Heart right ventricle (tissue), 16 donors: ENCODE results near the gene AHNAK. TPM values are rescaled to one million over a fixed set of nuclear protein-coding genes. Genes with fewer than 3 reads are reported as not detected.

Experiments
- ATAC-seq, 8 donors: fragments of 200-7000 bp; cut with Tn5 transposase; one replicate each; pipeline ENCODE4 v1.9.1; 2020; ENCODE audit warnings: mild to moderate bottlenecking in 8 of 8, moderate library complexity in 8 of 8, moderate number of reproducible peaks in 1 of 8
- DNase-seq, 2 donors: peaks; one replicate each; pipeline ENCODE4 v3.0.0-alpha.2; 2020
- H3K27ac ChIP-seq, 10 donors: fragments of 200-600 bp; sonication (generic) in 2 of 10; one replicate each; pipeline versions ENCODE4 v1.5.0 to v1.8.0; 2020 to 2022; ENCODE audit warnings: mild to moderate bottlenecking in 3 of 10
- H3K27me3 ChIP-seq, 7 donors: fragments of 200-600 bp; one replicate each; pipeline ENCODE4 v1.8.0; 2021 to 2022; ENCODE audit warnings: mild to moderate bottlenecking in 2 of 7
- H3K36me3 ChIP-seq, 9 donors: fragments of 200-600 bp; sonication (generic) in 1 of 9; one replicate each; pipeline versions ENCODE4 v1.5.0 to v1.8.0; 2020 to 2022; ENCODE audit warnings: mild to moderate bottlenecking in 2 of 9
- H3K4me1 ChIP-seq, 9 donors: fragments of 200-600 bp; sonication (generic) in 1 of 9; one replicate each; pipeline versions ENCODE4 v1.5.0 to v1.8.0; 2020 to 2022; ENCODE audit warnings: mild to moderate bottlenecking in 4 of 9
- H3K4me3 ChIP-seq, 10 donors: fragments of 200-600 bp; sonication (generic) in 2 of 10; one replicate each; pipeline versions ENCODE4 v1.5.0 to v1.8.0; 2020 to 2022; ENCODE audit warnings: mild to moderate bottlenecking in 7 of 10, moderate library complexity in 2 of 10
- H3K9me3 ChIP-seq, 11 donors: fragments of 200-600 bp in 10 of 11; sonication (generic) in 2 of 11; one replicate each; pipeline versions ENCODE4 v1.5.0 to v1.8.0; 2013 to 2022; ENCODE audit warnings: mild to moderate bottlenecking in 2 of 11, control low read depth in 1 of 11, moderate library complexity in 1 of 11
- WGBS, 2 donors: extraction: QIAGEN DNeasy Blood & Tissue Kit; methylation state at CpG; one replicate each; pipeline ENCODE4 v1.1.7; 2013; ENCODE audit warnings: inconsistent platforms in 1 of 2; 5-methylcytosine and 5-hydroxymethylcytosine counted together
- intact Hi-C, 10 donors: fragments of 100-400 bp; cut with DNase I; formaldehyde crosslinking; loops; one replicate each; pipeline versions ENCODE4 v1.11.1 to v1.14.2; 2022
- polyA plus RNA-seq, 2 donors: library from polyadenylated mRNA; stranded (reverse); fragments of 200-250 nt; gene quantifications; one replicate each; pipeline ENCODE4 v1.2.3, GENCODE V29; 2013
- total RNA-seq, 10 donors: library from RNA; stranded (reverse); fragmentation: NEBNext Ultra II Directional in 3 of 10; extraction: Animal tissue kit (Norgen Biotek cat#: 25700) in 3 of 10; gene quantifications; one replicate each; pipeline versions ENCODE4 v1.2.1 to v1.2.4, GENCODE V29; 2021 to 2023
- TF ChIP-seq, protein P1 (sequence below), 9 donors: fragments of 200-600 bp; sonication (generic) in 2 of 9; IDR thresholded peaks; one replicate each; pipeline versions ENCODE4 v1.5.0 to v1.8.0; 2021 to 2022; ENCODE audit warnings: antibody characterized with exemption in 9 of 9, mild to moderate bottlenecking in 5 of 9, moderate library complexity in 1 of 9
- donor health status: Arrhythmogenic right ventricular cardiomyopathy.
- donor health status: ischemic (EF 13 %, LVEDD 7.1; RV severe dilation, severe dysfunction).
- donor health status: healthy with polysubstance abuse.
- donor health status: DM: no; HTN: yes; CAD: no.
- donor health status: DM: no; HTN: no; CAD: no.
- donor health status: ischemic (EF 25% LVEDD 6.9; RV normal size, moderate dysfunction).
- donor health status: ischemic (EF 25% LVEDD 5.7; RV mildly dilated, moderate dysfunction).
- donor health status: healthy.
- donor health status: DM: yes; HTN: yes; CAD: no.
- donor health status: Ischemic cardiomyopathy.
- donor health status: ischemic (EF 35%, LVEDD 5.7; RV mildly dilated, moderate dysfunction).
- donor health status: nonischemic (EF 11% LVEDD 7.7; RV severe dilation, severe dysfunction).
- donor health status: DM: yes; HTN: yes; CAD: no.
- donor health status: PGD.
- donor health status: ischemic (EF 29% LVEDD 5.4; RV normal size, mild dysfunction).
- donor health status: nonischemic (EF 23%, LVEDD 6.1; RV moderate dilation, normal function).

Gene AHNAK
- total and polyA plus RNA-seq, 12 donors, result 101 to 447 (median 366) TPM

DNA sequence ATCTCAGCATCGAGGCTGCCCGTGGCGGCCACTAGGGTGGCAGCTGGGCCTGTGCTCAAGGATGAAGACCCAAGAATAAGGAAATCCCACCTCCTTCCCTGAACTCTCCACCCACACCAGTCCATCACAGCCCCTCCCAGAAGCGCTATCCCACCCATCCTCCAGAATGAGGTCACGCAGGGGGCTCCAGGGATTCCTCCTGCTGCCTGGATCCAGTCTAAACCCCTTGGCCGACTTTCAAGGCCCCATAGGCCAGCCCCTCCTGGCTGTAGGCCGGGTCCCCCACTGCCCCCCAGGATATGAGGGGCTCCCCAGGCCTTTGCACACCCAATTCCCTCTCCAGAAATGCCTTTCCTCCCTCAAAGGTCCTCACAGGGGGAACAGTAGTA is 146.7 kb downstream of the AHNAK start:
- 50 to 55% methylated on average over 7 of the region's 7 CpGs for WGBS, 2 donors
- H3K27me3 ChIP-seq, result no peaks in the 10 kb centered on the region
- ATAC-seq (peak in 5 of 8 donors; percentile 1 to 39 (median 7)), DNase-seq (peak in 1 of 2 donors; percentile 42)
- H3K9me3 ChIP-seq, result no peaks in the 10 kb centered on the region
- H3K4me3 ChIP-seq, result no peak overlapping the region
- H3K27ac ChIP-seq, result peak overlapping the region in 8 of 10 donors; percentile 17 to 86 (median 74)
- TF ChIP-seq, protein P1, sequence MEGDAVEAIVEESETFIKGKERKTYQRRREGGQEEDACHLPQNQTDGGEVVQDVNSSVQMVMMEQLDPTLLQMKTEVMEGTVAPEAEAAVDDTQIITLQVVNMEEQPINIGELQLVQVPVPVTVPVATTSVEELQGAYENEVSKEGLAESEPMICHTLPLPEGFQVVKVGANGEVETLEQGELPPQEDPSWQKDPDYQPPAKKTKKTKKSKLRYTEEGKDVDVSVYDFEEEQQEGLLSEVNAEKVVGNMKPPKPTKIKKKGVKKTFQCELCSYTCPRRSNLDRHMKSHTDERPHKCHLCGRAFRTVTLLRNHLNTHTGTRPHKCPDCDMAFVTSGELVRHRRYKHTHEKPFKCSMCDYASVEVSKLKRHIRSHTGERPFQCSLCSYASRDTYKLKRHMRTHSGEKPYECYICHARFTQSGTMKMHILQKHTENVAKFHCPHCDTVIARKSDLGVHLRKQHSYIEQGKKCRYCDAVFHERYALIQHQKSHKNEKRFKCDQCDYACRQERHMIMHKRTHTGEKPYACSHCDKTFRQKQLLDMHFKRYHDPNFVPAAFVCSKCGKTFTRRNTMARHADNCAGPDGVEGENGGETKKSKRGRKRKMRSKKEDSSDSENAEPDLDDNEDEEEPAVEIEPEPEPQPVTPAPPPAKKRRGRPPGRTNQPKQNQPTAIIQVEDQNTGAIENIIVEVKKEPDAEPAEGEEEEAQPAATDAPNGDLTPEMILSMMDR (IDR thresholded peaks at IDR 0.05), result no peak
- no peaks in the 10 kb centered on the region for H3K36me3 ChIP-seq
- H3K4me1 ChIP-seq, result peaks cover 40 to 80% (median 63%) of the 10 kb centered on the region in 9 donors
- intact Hi-C loops, result loop anchor here in 9 of 10 donors (5.0 to 10.0 kb wide), 10 partner anchors 107 to 465 kb away; partner anchors contain the start of gene AHNAK (in 2 of the 9)

DNA sequence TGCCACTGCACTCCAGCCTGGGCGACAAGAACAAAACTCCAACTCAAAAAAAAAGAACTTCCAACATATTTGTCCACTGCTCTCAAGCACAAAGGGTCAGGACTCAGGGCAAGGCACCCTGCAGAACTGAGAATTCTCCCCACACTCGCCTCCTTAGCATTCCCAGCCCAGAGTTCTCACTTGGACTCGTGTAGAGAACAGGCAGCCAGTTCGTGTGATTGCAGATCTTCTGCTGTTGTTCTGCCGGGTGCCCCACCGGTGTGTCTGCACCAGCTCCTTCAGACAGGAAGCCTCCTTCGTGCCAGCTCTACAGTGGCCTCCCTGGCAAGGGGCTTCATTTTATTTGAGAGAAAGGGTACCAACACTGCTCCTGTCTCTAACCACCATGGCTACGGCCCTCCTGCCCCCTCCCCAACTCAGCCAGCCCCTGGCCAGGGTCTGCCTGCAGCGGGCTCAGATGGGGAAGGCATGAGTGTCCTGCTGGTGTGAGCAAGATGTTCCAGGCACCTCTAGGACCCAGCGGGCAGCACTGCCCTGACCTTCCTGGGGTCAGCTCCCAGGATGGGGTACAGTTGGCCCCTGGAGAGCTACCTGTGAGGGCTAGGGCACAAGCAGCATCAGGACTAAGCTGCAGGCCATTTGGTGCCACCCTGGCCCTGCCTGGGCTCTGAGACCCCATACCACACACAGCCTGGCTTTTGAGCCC is 147.3 kb downstream of the AHNAK start:
- H3K4me3 ChIP-seq, result no peak overlapping the region
- intact Hi-C loops, result loop anchor here in 9 of 10 donors (5.0 to 10.0 kb wide), 10 partner anchors 108 to 465 kb away; partner anchors contain the start of gene AHNAK (in 2 of the 9)
- no peaks in the 10 kb centered on the region for H3K36me3 ChIP-seq
- WGBS, 2 donors, result 39 to 42% methylated on average over 10 of the region's 10 CpGs
- DNase-seq, result no peak
- TF ChIP-seq, protein P1 (IDR thresholded peaks at IDR 0.05), result no peak
- peak overlapping the region in 9 of 10 donors; percentile 28 to 86 (median 72) for H3K27ac ChIP-seq
- no peaks in the 10 kb centered on the region for H3K9me3 ChIP-seq
- ATAC-seq, result peak in 1 of 8 donors; percentile 8
- H3K4me1 ChIP-seq, result peaks cover 40 to 84% (median 63%) of the 10 kb centered on the region in 9 donors
- H3K27me3 ChIP-seq, result no peaks in the 10 kb centered on the region

DNA sequence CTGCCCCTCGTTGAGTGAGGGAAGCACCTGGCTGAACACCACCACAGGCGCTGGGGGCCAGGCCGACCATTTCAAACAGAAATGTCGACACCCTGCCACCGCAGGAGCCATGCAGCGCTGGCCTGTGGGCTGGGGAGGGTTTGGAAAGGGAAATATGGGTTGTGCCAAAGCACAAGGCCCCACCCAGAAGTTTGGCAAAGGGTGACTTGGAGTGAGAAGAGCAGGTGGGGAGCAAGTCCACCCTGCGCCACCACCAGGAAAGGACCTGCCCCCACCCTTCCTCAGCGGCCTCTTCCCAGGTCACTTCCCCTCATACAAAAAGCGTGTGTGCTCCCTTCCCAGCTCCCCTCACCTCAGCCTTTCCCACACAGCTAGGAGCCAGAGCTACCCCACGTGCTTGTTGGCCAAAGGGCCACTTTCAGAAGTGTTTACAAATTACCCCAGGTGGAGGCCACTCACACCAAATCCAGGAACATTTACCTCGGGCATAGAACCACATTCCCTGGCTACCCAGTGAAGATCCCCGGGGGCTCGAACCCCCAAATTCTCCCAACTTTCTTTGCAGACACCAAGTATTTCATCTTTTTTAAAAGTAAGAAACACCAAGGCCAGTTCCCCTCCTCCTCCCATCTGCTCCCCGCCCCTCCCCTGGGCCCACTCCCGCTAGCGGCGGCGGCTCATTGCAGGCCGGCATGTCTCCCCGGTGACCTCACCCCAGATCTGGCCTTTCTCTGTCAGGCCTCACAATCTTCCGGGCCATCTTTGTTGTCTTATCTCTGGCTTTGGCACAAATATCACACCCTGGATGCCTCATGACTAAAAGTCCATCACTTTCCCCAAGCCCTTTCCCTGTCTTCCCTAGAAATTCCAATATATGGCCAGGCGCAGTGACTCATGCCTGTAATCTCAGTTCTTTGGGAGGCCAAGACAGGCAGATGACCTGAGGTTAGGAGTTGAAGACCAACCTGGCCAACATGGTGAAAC is 148.3 kb downstream of the AHNAK start:
- peak; percentile 24 to 62 for DNase-seq
- TF ChIP-seq, protein P1 (IDR thresholded peaks at IDR 0.05), result no peak
- intact Hi-C loops, result loop anchor here in 9 of 10 donors (5.0 to 10.0 kb wide), 10 partner anchors 109 to 466 kb away; partner anchors contain the start of gene AHNAK (in 2 of the 9)
- Histone ChIP-seq H3K27ac (peak overlapping the region in 9 of 10 donors; percentile 28 to 86 (median 72)), H3K9me3 (no peaks in the 10 kb centered on the region), H3K4me3 (no peak overlapping the region), H3K4me1 (peaks cover 40 to 85% (median 63%) of the 10 kb centered on the region in 9 donors), H3K27me3 (no peaks in the 10 kb centered on the region), H3K36me3 (no peaks in the 10 kb centered on the region)
- peak in 6 of 8 donors; percentile 7 to 20 (median 11) for ATAC-seq
- WGBS, 2 donors, result 39 to 41% methylated on average over 22 of the region's 22 CpGs
